ENCODE measurements around the gene CHST2.

- no peak for TF ChIP-seq EZH2 (IDR thresholded peaks at IDR 0.05; ENCODE audit: insufficient read depth, poor library complexity, severe bottlenecking)
- TF ChIP-seq EZH2phosphoT487 (IDR thresholded peaks at IDR 0.05; ENCODE audit: insufficient read depth, low read depth), result no peak
Observed at GRCh38 chr3:143168855-143169192, 49.3 kb downstream of the CHST2 start.
